Measurements from ENCODE around the gene FN3K.

DNA sequence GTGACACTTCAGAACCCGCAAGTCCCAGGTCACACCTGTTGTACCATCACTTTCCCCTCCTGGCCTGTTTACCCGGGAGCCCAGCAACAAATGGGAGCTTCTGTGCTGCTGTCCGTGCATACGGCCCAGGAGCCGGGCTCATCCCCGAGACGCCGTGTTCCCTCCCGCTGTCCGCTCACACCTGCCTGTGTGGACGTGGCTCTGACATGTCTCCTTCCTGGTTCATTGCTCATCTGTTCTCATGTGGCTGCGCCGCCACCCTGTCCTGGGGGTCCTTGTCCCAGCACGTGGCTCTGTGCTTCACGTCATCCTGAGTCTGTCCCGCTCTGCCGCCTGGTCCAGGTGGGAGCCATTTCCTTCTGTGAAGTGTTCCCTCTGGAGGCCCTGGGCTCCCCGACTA lies 54.4 kb downstream of the FN3K start:
- TF ChIP-seq, protein P1, sequence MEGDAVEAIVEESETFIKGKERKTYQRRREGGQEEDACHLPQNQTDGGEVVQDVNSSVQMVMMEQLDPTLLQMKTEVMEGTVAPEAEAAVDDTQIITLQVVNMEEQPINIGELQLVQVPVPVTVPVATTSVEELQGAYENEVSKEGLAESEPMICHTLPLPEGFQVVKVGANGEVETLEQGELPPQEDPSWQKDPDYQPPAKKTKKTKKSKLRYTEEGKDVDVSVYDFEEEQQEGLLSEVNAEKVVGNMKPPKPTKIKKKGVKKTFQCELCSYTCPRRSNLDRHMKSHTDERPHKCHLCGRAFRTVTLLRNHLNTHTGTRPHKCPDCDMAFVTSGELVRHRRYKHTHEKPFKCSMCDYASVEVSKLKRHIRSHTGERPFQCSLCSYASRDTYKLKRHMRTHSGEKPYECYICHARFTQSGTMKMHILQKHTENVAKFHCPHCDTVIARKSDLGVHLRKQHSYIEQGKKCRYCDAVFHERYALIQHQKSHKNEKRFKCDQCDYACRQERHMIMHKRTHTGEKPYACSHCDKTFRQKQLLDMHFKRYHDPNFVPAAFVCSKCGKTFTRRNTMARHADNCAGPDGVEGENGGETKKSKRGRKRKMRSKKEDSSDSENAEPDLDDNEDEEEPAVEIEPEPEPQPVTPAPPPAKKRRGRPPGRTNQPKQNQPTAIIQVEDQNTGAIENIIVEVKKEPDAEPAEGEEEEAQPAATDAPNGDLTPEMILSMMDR (conservative IDR thresholded peaks at IDR 0.05; ENCODE audit: low read depth, low read length) = no peak
- no peak for TF ChIP-seq RCOR1 (IDR thresholded peaks at IDR 0.05; ENCODE audit: insufficient replicate concordance, low read length)
- TF ChIP-seq POLR2A (IDR thresholded peaks at IDR 0.05; ENCODE audit: low read depth, low read length) = no peak
- no peak for TF ChIP-seq CEBPB (IDR thresholded peaks at IDR 0.05; ENCODE audit: low read depth, low read length)
